ENCODE data around the gene TMEM178A.

DNA sequence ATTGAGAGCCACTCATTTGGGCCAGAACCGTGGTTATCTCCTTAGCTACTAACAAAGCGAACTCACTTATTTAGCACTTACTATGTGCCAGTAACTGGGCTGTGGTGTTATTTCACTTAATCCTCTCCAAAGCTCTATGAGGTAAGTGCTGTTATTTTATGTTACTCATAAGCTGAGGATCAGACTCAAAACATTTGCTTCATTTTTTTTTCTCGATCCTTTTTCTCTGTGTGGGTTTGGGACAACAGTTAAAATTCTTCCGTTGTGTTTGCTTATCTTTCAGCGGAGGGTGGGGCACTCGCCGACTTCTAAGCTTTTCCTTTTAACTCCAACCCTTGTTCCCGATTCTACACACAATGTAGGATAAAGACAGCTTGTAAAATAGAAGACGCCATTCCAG lies 52.8 kb downstream of the TMEM178A start:
- TF ChIP-seq, protein P1, sequence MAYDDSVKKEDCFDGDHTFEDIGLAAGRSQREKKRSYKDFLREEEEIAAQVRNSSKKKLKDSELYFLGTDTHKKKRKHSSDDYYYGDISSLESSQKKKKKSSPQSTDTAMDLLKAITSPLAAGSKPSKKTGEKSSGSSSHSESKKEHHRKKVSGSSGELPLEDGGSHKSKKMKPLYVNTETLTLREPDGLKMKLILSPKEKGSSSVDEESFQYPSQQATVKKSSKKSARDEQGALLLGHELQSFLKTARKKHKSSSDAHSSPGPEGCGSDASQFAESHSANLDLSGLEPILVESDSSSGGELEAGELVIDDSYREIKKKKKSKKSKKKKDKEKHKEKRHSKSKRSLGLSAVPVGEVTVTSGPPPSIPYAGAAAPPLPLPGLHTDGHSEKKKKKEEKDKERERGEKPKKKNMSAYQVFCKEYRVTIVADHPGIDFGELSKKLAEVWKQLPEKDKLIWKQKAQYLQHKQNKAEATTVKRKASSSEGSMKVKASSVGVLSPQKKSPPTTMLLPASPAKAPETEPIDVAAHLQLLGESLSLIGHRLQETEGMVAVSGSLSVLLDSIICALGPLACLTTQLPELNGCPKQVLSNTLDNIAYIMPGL (CRISPR knock-in tag; IDR thresholded peaks at IDR 0.05; ENCODE audit: borderline replicate concordance) = no peak
- TF ChIP-seq CHD4 (IDR thresholded peaks at IDR 0.05; ENCODE audit: borderline replicate concordance) (no peak), POLR2A (IDR thresholded peaks at IDR 0.05; ENCODE audit: low read length) (no peak), RCOR1 (IDR thresholded peaks at IDR 0.05; ENCODE audit: low read depth, low read length) (no peak), NR3C1 (IDR thresholded peaks at IDR 0.05) (no peak), RAD21 (conservative IDR thresholded peaks at IDR 0.05 in 1 of 2, IDR thresholded peaks at IDR 0.05 in 1 of 2) (no peak)
- TF ChIP-seq, protein P2, sequence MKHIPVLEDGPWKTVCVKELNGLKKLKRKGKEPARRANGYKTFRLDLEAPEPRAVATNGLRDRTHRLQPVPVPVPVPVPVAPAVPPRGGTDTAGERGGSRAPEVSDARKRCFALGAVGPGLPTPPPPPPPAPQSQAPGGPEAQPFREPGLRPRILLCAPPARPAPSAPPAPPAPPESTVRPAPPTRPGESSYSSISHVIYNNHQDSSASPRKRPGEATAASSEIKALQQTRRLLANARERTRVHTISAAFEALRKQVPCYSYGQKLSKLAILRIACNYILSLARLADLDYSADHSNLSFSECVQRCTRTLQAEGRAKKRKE (CRISPR knock-in tag; IDR thresholded peaks at IDR 0.05; ENCODE audit: low read depth) = no peak
